C4-2B (cell line): ENCODE measurements around the gene LMAN1L.

ENCODE experiments used
- ZFX ChIP-seq: fragments of 450-650 bp; IDR thresholded peaks from 2 replicates; pipeline ENCODE4 v1.6.1; 2017
- TF ChIP-seq, protein P1 (sequence below): fragments of 450-650 bp; conservative IDR thresholded peaks from 2 replicates; pipeline ENCODE4 v1.5.1; 2017; ENCODE audit warnings: mild to moderate bottlenecking

DNA sequence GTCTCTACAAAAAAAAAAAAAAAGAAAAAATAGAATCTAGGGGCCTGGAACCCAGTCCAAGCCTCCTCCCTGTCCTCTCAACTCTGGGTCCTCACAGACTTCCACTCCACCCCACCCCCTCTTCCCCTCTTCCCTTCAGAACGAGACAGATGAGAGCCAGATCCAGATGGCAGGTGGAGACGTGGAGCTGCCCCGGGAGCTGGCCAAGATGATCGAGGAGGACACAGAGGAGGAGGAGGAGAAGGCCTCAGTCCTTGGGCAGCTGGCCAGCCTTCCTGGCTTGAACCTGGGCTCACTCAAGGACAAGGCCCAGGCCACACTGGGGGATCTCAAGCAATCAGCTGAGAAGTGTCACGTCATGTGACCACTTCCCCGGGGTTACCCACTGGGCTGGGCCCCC, 17.4 kb downstream of the LMAN1L start:
- TF ChIP-seq, protein P1, sequence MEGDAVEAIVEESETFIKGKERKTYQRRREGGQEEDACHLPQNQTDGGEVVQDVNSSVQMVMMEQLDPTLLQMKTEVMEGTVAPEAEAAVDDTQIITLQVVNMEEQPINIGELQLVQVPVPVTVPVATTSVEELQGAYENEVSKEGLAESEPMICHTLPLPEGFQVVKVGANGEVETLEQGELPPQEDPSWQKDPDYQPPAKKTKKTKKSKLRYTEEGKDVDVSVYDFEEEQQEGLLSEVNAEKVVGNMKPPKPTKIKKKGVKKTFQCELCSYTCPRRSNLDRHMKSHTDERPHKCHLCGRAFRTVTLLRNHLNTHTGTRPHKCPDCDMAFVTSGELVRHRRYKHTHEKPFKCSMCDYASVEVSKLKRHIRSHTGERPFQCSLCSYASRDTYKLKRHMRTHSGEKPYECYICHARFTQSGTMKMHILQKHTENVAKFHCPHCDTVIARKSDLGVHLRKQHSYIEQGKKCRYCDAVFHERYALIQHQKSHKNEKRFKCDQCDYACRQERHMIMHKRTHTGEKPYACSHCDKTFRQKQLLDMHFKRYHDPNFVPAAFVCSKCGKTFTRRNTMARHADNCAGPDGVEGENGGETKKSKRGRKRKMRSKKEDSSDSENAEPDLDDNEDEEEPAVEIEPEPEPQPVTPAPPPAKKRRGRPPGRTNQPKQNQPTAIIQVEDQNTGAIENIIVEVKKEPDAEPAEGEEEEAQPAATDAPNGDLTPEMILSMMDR, result no peak
- TF ChIP-seq ZFX, result no peak
